Measurements from ENCODE around the gene RADIL.

The RADIL gene

DNA sequence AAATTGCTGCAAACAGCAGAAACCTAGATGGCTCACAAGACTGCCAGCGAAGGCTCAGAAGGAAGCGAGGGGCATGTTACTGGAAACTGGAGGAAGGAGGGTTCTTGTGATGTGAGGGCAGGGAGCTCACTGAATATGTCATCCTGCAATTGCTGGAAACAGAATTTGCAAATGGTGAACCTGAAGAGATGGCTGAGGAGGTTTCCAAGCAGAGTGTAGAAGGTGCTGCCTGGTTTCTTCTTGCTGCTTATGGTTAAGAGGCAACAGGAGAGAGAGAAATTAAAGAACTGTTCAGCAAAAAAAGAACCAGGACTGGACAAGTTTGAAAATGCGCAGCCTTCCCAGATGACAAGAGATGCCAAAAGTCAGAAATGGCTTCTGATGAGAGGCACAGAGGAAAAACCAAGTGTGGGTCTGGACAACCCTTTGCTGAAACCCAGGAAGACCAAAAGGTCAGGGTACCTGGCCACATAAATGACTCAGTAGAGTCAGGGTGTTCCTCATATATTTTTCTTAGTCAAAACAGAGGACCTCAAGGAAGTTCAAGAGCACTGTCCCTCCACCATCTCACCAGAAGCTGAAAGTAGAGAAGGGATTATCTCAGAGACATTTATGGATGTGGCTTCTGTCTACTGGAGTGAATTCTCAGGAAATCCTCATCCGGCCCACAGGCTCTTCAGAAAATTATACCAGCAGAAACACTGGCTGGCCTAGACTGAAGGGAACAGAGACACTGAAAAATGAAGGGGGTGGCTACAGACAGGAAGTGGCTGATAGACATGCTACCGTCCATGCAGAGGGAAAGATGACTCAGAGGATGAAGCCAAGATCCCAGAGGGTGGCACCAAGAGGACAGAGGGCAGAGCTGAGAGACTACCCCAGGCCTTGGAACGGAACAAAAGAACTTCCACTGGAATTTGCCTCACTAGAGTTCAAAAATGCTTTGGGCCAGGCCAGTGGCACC is 31.8 kb downstream of the RADIL start:
- peak; percentile 34 for DNase-seq (ENCODE audit: low read depth)

DNA sequence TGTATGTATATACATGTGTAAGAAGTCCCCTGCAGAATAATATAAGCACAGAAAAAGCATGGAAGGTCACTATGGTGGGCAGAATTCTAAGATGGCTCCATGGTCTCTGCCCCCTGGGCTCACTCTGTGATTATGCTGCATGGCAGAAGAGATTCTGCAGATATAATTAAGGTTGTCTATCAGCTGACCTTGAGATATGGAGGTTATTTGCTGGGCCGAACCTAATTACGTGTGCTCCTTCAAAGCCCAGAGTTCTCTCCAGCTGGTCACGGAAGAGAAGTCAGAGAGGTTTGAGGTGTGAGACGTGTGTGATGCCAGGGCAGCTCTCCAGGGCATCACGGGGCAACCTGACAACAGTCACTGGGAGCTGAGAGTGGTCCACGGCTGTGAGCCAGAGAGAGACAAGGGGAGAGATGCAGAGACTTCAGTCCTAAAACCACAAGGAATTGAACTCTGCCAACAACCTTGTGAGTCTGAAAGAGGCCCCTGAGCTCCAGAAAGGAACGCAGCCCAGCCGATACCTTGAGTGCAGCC is 33.2 kb downstream of the RADIL start:
- no peak for DNase-seq (ENCODE audit: low read depth)

DNA sequence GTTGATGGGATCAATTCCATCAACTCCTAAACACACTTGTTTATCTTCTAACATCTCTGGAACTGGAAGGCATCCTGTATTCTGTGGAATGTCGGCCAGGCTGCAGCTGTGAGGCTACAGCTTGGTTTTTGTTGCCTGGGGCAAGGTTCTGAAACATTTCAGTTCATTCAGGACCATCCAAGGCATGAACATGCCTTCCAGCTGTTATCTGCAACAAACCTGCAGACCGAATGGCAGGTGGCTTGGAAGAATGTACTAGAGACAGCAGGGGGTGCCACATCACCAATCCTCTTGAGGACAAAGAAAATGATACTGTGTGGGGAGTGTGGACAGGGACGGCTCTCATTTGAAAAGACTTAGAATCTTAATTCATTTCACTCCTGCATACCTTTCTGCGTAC is 34.1 kb downstream of the RADIL start:
- DNase-seq (ENCODE audit: low read depth), result peak; percentile 46

DNA sequence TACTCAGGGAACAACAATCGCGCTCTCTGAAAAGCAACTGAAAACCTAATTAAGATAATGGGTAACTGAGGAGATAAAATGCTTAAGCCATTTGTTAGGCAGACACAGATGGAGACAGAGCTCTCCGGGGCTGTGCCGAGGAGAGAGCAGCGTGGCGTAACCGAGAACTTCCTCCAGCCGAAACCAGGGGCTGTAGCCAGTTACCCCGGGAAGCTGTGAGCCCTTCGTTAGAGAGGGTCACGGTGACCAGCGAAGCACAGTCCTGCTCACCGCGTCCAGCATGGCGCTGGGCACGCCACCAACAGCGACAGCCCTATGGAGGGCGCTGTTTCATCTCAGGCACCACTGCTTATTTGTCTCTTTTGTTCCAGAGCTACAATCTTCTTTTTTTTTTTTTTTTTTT is 37.8 kb downstream of the RADIL start:
- DNase-seq (ENCODE audit: low read depth), result no peak

DNA sequence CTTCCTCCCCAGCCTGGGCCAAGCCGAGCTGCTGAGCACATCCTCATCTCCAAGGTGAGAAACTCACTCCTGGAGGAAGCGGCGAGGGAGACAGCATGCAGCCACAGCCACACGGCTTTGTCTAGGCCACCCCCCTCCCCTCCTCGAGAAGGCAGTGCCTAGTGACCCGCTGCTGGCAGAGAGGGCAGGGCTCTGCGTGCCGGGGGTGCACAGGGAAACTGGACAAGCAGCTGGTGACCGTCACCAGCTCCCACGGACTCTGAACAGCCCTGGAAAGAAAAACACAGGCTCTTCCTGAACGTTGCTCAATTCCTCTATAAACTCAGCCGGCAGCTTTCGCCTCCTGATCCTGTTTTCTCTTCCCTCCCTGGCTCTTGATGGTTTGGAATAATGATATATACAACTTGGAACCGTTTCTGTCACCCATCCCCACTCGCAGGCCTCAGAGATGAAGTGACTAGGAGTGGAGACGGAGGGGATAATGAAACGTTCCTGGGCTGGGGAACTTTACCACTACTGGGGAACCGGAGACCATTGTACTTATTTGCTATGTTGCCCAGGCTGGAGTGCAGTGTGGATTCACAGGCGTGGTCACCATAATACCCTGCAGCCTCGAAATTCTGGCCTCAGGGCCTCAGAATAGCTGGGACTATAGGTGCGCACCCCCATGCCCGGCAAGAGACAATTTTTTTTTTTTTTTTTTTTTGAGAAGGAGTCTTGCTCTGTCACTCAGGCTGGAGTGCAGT is 41.0 kb downstream of the RADIL start:
- no peak for DNase-seq (ENCODE audit: low read depth)

DNA sequence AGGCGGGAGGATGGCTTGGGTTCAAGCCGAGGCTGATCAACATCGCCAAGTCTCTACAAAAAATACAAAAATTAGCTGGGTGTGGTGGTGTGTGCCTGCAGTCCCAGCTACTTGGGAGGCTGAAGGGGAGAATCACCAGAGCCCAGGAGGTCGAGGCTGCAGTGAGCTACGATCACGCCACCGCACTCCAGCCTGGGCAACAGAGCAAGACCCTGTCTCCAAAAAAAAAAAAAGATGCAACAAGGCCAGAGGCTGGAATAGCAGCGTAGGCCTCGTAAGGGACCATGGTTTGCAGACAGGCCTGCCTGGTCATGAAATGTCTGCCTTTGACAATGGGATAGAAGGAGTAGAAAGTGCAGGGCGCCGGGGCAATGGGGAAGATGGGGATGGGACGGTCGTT is 41.7 kb downstream of the RADIL start:
- DNase-seq (ENCODE audit: low read depth), result no peak

DNA sequence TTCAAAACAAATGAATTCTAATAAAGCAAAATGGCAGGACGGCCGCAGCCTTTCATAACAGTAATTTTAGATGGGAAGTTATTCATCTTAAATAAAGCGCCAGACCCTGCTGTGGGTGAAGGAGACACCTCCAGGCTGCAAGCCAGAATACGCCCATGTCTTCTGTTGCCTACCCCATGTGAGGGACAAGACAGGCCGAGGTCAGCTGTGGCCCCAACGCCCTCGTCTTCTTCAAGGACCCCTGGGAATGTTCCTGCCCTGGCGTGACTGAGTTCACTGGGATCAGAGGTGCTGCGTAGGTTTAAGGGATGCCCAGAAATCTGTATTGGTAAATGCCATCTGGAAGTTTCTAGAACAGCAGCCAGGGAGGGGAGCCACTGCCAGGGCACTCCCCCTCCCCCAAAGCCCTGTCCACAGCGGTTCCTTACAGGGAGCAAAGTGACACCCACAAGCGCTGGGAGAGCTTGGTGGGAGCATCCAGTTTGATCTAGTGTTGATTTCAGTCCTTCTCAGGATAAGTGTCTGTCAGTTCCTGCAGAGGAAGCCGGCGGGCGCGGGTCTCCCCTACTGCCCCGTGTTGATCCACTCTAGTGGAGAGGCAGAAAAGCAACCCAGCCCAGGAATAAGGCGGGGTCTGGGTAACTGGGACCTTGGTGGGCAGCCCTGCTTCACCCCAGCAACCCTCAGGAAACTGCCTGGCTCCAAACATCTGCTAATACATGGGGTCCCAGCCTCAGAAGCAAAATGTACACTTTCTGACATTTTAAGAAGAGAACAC is 42.3 kb downstream of the RADIL start:
- DNase-seq (ENCODE audit: low read depth), result no peak

DNA sequence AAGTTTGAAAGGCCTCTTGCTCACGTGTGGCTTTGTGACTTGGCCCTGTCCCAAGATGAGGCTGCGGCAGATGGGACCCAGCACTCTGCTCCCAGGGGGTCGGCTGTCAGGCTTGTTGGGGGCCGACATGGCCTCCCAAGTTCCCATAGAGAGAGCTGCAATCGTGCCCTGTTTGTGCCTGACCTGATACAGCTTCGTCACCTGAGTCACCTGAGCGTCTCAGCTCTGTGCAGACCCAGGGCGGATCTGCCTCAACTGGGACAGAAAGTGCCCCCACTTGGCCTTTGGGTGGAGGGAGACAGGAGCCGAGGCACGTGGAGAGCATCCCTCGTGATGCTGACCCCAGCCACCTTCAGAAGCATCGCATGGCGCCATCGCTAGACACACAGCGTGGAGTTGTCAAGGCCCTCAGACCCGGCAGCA is 43.4 kb downstream of the RADIL start:
- DNase-seq (ENCODE audit: low read depth), result no peak

DNA sequence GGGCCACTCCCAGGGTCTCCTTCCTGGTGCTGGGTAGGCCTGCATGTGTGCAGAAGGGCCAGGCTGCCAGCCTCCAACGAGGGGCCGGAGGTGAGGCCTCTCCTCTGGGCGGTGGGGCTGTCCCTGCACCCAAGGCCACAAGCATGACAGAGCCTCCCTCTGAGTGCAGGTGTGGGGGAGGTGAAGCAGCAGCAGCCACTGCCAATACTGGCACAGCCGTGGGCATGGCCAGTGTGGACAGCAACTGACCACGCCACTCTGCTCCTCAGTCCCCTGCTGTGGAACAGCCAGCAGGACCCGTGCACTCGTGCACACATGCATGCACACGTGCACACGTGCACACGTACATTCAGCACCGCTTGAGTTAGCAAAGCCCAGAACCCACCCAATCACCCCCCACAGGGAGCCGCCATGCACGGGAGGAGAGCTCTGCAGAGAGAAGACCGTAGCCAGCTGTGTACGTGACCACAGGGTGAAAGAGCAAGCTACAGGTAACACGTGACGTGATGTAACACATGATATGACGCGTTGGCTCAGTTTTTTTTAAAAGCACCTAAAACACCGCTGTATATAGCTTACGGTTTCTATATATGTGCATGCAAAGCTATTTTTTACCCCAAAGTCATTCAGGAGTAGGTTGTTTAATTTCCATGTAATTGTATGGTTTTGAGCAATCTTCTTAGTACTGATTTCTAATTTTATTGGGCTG is 44.7 kb downstream of the RADIL start:
- no peak for DNase-seq (ENCODE audit: low read depth)

DNA sequence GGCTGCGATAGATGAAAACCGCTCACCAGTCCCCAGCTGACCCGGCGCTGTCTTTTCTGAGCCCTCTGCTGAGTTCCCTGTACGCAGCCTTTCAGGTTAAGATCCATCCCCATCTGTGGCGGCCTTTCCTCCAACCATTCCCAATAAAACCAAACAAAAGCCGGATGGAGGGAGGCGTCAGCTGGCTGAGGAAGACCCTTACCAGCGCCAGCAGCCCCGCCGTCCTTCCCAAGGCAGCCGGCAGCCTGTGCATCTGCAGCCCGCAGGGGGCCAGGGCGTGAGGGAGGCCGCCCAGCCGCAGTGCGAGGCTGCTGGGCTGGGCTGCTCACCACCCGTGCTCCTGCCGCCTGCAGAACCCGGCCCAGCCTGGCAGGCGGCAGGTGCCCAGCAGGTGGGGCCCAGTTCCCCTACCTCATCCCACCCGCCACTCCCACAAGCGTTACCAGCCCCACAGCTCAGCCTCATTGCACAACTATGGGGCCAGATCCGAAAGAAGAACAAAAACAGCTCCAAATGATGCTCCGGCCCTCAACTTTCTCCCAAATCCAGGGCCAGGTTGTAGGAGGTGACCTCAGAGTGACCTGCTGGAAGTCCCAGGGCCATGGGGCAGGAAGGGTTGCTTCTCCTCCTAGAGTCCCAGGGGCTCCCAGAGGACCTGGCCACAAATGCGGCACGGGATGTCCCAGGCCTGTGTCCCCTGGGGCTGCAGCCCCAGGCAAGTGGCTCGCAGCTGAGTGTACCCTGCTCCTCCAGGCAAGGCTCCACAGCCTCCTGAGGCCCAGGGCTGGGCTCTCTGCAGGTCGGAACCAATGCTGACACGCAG is 45.5 kb downstream of the RADIL start:
- DNase-seq (ENCODE audit: low read depth), result no peak

DNA sequence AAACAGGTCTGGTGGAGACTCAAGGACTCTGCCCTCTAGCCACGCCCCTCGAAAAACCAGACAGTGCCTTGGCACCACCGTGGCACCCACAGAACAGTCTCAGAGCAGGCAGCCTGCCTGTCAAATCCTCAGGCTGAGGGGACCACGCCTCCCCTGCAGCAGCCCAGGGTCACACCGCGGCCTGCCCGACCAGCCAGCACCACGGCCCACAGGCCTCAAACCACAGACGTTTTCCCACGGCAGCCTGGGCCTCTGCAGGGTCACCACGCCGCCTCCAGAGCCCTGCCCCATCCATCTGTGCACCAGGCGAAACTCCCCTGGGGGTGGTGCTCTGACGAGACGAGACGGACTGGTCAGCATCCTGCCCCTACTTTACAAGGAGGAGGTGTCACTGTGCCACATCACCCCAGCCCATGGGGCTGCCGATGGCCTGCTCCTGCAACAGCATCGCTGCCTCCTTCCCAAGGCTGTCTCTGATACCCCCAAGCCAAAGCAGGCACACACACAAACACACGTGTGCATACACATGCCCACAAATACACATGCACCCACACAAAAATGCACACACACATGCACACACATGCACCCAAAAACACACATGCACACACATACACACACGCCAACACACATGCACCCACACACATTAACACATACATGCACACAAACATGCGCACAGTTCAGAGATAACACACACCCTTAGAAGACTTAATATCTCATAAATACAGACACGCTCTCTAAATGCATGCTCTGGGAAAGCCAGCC is 46.3 kb downstream of the RADIL start:
- DNase-seq (ENCODE audit: low read depth), result no peak

DNA sequence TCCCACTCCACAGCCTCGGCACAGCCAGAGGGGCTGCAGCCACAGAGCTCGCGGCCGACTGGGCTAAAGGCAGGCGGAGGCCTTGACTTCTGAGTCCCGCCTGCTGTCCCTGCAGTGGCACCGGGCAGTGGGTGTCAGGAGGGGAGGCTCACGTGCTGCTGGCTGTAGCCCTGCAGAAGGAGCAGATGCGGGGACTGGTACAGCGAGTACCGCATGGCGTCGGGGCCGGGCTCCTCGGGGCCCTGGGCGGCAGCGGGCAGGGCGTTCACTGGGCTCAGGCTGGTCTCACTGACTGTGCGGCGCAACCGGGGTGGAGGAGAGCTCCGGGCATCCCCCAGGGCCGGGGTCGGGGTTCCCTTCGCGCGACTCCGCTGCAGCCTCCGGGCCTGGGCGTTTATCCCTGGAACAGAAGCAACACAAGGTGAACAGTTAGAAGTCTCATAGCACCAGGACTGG is 47.3 kb downstream of the RADIL start:
- no peak for DNase-seq (ENCODE audit: low read depth)

DNA sequence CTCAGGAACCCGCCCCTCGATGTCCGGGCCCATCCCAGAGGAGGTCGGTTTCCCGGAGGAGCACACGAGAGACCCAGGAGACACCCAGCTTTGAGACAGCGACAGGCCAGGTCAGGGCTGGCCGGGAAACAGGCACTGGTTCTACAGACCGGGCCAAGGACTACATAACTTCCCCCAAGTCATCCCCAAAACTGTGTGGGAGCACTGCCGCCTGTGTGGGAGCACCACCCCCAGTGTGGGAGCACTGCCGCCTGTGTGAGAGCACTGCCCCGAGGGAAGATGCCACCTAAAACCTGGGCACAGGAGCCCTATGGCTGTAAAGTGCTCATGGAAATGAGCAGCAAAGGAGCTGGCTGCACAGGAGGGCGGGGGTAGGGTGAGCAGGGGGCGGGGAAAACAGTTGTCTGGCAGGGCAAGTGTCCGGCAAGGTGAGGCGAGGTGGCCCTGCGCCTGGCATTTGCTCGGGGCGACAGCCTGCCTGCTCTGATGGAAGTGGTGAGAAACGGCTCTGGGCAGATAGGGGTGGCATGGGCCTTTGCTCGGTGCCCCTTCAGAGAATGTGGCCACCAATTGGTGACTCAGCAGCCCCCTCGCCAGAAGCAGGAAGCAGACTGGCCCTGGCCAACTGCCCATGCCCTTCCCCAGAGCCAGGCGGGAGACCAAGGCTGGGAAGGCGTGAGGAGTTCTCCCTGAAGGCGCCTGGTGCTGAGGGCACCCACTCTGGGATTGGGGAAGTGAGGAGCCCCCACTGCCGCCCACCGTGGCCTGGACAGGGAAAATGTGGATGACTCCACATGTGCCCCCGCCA is 47.9 kb downstream of the RADIL start:
- no peak for DNase-seq (ENCODE audit: low read depth)

DNA sequence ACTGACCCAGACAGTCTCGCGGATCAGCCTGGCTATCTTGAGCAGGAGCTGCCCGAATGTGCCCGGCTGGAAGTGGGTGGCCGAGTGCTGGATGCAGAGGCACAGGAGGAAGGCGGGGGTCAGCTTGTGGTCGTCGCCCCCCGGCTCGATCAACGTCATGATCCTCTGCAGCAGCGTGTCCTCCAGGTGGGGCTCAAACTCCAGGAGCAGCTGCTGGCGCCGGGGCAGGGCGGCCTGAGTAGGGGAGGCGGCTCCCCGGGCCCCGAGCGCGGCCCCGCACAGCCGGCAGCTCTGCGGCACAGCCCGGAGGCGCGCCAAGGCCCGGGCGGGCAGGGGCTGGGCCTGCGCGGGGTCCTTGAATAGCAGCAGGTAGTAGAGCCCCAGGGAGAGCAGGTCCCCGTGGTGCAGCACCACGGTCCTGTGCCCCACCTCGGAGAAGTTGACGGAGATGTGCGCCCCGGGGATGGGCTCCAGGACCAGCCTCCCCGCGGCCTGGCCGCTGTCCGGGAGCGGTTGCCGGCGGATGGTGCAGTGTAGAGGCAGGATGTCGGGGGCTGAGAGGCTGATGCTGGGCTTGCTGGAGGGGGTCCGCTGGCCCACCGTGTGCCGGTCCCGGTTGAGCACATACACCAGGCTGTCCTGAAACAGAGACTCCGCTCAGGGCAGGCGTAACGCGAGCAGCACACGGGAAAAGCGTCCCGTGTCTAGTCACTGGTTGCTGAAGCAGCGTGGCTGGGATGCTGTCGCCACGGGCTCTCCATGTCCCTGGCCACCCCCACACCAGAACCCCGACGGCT is 48.7 kb downstream of the RADIL start:
- no peak for DNase-seq (ENCODE audit: low read depth)

DNA sequence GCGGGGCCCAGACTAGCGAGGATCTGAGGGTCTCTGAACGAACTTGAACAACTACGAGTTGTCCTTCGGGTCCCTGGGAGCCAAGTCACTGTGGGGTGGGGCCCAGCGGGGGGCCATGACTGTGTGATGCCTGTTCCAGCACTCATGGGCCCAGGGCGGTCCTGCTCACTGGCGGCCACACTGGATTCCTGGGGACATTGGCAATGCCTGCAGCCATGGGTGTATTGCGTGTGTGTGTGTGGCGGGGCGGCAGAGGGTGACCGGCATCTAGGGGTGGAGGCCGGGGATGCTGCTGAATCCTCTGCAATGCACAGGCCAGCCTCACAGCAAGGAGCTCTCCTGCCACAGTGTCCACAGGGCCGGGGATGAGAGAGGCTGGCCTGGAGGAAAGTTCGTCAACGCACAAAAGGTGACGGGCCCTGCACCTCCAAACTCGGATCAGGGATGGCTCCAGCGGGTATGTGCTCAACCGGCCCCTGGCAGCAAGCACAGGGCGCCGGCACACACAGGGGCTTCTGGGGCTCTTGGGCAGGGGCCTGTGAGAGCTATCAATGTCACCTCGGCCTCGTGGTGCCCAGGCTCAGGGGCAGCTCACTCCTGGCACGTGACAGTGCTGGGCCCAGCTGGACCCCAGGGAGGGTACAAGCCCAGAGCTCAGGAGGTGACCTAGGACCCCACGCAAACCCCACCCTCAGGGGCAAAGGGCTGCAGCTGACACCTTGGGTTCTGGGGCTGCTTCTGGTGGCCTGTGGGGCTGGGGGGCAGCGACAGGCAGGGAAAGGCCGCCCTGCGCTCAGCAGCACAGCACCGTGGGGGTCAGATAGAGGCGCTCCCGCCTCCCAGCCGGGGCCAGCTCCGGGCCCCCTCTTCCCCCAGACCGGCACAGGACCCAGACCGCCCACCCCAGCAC is 49.6 kb downstream of the RADIL start:
- DNase-seq (ENCODE audit: low read depth), result no peak

DNA sequence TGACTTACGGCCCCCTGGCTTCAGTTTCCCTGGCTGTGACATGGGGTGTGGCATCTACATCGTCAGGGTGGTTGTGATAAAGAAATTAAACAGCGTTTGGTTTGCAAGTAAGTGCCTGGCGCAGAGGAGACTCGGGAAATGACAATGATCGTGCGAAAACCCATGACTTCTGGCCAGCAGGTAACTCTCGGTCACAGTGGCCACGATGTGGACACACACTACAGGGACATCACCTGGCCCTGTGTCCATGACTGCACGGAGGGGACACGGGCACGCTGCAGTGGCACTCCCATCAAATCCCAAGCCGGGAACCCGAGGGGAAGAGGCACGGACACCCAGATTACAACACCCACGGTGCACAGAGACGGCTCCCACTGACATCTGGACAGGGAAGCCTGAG is 50.3 kb downstream of the RADIL start:
- no peak for DNase-seq (ENCODE audit: low read depth)

DNA sequence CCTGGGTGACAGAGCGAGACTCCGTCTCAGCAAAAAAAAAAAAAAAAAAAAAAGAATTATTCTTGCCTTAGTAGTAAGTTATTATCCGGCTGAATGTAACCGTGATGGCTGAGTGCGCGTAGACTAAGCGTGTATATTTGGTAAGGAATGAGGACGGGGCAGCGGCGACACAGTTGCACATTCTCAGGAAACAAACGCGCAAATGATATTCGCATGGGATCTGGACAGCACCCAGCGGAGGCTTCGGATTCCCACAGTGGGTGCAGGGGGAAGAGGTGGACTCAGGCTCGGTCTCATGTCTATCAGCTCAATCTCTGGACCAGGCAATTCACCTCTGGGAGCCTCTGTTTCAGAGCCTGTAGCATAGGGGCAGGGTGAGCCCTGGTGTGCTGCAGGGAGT is 50.8 kb downstream of the RADIL start:
- DNase-seq (ENCODE audit: low read depth), result no peak

Data from ELR (cell line).